Activated naive CD8-positive, alpha-beta T cell (primary cell): ENCODE measurements around the gene PRMT5.
A peak's percentile ranks its signal among the peaks of the same experiment; 100 is the strongest.
"Not testable (repeated sequence)": the region's sequence is repeated elsewhere in the genome, so short reads cannot be mapped to it uniquely, and the experiment has no call there.

Experiments
- H3K27ac Mint-ChIP-seq: one replicate; pipeline ENCODE4 v1.8.0; 2021; ENCODE audit warnings: mixed read lengths
- H3K27me3 Mint-ChIP-seq: one replicate; pipeline ENCODE4 v1.8.0; 2021; ENCODE audit warnings: mixed read lengths
- H3K36me3 Mint-ChIP-seq: one replicate; pipeline ENCODE4 v1.8.0; 2021; ENCODE audit warnings: mixed read lengths
- H3K4me1 Mint-ChIP-seq: one replicate; pipeline ENCODE4 v1.8.0; 2021; ENCODE audit warnings: low read depth, mixed read lengths
- H3K4me3 Mint-ChIP-seq: one replicate; pipeline ENCODE4 v1.8.0; 2021; ENCODE audit warnings: mild to moderate bottlenecking, mixed read lengths
- H3K9me3 Mint-ChIP-seq: one replicate; pipeline ENCODE4 v1.8.0; 2021; ENCODE audit warnings: low read depth, mixed read lengths

The PRMT5 gene

DNA sequence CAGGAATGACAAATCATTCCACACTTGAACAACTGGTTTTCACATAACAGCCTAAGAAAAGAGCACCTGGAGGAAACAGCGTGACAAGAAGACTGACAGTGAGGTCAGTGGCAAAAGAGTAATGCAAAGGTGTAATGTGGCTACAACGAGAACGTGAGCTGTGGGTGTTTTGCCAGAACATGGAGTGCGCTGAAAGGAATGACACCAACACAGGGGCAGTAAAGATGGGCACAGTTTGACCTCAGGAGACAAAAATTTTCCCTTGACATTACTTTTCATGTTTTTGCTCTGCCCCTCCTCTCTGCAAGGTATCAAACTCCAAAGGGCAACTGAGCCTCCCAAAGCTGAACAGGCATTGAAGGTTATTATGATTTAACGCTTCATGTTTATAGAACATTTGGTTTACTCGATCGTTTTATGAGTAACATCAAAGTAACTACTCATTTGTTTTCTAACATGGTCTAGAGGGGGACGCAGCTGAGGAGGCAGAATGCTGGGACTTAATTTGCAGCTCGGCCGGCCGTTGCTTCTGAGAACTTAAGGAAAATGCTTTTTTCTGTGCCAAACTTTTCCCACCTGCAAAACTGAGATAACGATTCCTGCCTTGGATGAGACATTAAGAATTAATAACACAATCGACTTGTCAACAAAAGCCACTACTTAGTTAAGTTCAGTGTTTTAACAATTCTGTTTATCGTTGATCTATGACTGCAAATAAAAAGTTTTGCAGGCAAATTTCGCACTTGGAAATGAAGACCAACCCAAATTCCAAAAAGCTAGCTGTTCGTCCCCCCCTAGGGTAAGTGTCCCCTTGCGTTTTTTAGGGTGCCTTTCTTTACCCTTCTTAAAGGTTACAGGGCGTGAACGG, 26.8 kb upstream of the PRMT5 start:
- peaks cover 16% of the 10 kb centered on the region for H3K4me1 Mint-ChIP-seq
- peak overlapping the region; percentile 92 for H3K27ac Mint-ChIP-seq
- H3K27me3 Mint-ChIP-seq = no peaks in the 10 kb centered on the region
- H3K36me3 Mint-ChIP-seq = peaks cover 2% of the 10 kb centered on the region
- H3K4me3 Mint-ChIP-seq = peak overlapping the region; percentile 93
- no peaks in the 10 kb centered on the region for H3K9me3 Mint-ChIP-seq

DNA sequence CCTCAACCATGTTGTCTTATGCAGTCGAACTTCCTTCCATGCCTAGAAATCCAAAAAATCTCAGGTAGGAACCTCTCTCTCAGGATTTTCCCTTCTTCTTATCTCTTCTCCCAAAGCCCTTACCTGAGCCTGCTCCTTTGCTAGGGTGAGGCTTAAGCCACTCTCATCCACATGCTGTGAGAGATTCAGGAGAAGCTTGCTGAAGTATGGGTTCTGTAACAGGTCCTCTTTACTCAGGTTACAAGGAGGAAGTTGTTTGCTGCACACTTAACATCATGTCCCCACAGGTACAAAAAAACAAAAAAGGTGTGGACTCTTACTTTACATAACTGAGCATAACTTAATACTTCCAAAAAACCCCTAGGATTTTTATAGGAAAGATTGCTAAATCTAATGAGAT, 23.2 kb upstream of the PRMT5 start:
- Mint-ChIP-seq H3K4me1 (peaks cover 15% of the 10 kb centered on the region), H3K36me3 (peaks cover 2% of the 10 kb centered on the region), H3K27ac (no peak overlapping the region), H3K27me3 (no peaks in the 10 kb centered on the region), H3K4me3 (no peak overlapping the region), H3K9me3 (no peaks in the 10 kb centered on the region)

DNA sequence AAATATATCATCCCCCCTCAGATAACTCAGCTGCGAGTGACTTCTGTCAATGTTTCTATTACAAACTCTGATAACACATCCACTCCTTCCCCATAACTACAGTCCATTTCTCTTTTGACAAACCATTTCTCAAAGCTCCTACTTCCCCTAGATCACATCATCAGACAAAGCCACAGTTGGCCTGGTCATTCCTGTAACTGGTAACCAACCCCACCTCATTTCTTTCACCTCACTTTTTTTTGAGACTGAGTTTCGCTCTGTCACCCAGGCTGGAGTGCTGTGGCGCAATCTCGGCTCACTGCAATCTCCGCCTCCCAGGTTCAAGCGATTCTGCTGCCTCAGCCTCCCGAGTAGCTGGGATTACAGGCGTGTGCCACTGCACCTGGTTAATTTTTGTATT, 22.6 kb upstream of the PRMT5 start:
- H3K27ac Mint-ChIP-seq, H3K36me3 Mint-ChIP-seq, H3K27me3 Mint-ChIP-seq, H3K9me3 Mint-ChIP-seq, H3K4me3 Mint-ChIP-seq: not testable (repeated sequence)
- peaks cover 14% of the 10 kb centered on the region for H3K4me1 Mint-ChIP-seq

DNA sequence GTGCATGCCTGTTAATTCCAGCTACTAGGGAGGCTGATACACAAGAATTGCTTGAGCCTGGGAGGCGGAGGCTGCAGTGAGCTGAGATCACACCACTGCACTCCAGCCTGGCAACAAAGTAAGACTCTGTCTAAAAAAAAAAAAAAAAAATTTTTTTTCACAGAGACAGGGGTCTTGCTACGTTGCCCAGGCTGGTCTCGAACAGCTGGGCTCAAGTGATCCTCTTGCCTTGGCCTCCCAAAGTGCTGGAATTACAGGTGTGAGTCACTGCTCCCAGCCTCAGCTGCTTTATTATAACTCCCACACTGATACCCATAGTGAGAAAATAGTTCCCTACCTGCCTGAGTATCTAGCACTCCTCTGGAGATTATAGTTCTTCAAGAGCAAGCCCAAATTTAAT, 16.5 kb upstream of the PRMT5 start:
- Mint-ChIP-seq H3K27me3 (no peaks in the 10 kb centered on the region), H3K4me3 (no peak overlapping the region), H3K27ac (no peak overlapping the region), H3K4me1 (no peaks in the 10 kb centered on the region), H3K36me3 (no peaks in the 10 kb centered on the region), H3K9me3 (no peaks in the 10 kb centered on the region)

DNA sequence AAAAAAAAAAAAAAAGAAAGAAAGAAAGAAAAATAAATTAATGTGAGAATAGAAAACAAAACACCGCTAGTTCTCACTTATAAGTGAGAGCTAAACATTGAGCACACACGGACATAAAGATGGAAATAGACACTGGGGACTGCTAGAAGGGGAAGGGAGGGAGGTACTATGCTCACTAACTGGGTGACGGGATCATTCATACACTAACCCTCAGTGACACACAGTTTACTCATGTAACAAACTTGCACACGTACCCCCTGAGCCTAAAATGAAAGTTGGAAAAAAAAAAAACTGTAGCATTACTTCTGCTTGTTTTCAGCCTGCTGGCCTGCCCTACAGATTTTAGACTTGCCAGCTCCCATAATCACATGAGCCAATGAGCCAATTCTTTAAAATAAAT, 10.5 kb upstream of the PRMT5 start:
- H3K4me3 Mint-ChIP-seq = no peak overlapping the region
- no peak overlapping the region for H3K27ac Mint-ChIP-seq
- H3K36me3 Mint-ChIP-seq = no peaks in the 10 kb centered on the region
- no peaks in the 10 kb centered on the region for H3K27me3 Mint-ChIP-seq
- no peaks in the 10 kb centered on the region for H3K4me1 Mint-ChIP-seq
- H3K9me3 Mint-ChIP-seq = no peaks in the 10 kb centered on the region

DNA sequence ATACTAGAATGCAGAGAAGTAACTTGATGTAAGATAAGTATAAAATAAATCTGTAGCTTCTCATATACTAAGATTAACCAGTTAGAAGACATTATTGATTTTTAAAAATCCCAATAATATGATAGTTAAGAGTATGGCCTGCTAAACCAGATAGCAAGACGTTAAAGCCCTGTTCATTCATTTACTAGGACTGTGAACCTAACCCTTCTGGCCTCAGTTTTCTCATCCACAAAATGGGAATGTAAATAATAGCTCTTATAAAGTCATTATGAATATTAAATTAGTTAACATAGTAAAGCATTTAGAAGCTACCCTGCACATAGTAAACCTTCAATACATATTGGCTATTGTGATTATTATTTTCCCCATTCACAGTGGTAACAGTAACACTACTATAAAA, 6.0 kb upstream of the PRMT5 start:
- Mint-ChIP-seq H3K4me1 (peaks cover 13% of the 10 kb centered on the region), H3K9me3 (no peaks in the 10 kb centered on the region), H3K4me3 (no peak overlapping the region), H3K36me3 (no peaks in the 10 kb centered on the region), H3K27ac (no peak overlapping the region), H3K27me3 (no peaks in the 10 kb centered on the region)

DNA sequence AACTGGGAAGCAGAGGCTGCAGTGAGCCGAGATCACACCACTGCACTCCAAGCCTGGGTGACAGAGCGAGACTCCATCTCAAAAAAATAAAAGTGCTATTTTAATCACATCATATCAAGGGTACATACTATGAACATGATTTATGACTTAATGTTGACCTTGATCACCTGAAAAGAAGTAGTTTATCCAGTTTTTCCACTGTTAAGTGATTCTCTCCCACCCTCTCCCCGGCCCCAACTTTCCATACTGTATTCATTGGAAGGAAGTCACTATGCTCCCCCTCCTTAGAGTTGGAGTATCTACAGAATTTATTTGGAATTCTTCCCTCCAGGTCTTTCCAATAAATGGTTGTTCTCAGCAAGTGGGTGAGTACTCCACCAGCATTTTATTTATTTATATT, 3.0 kb upstream of the PRMT5 start:
- H3K27ac Mint-ChIP-seq = no peak overlapping the region
- H3K4me1 Mint-ChIP-seq = peaks cover 24% of the 10 kb centered on the region
- H3K36me3 Mint-ChIP-seq = no peaks in the 10 kb centered on the region
- no peak overlapping the region for H3K4me3 Mint-ChIP-seq
- H3K9me3 Mint-ChIP-seq = no peaks in the 10 kb centered on the region
- H3K27me3 Mint-ChIP-seq = no peaks in the 10 kb centered on the region

DNA sequence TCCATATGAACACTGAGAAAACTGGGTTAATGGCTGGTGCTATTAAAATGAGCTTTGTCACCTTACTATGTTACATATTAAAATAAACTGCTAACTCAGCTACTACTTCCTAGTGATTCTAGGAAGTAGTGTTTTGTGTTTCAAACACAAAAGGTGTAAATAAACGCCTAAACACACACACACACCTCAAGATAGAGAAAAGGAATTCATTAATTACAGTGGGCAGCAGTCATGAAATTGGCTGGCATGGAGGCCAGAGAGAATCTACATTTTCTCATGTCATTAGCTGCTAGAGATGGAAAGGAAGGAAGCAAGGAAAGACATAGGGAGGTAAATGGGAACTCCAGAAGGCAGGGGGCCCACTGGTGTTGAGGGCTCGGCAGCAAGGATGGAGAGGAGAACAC, 787 bp upstream of the PRMT5 start:
- Mint-ChIP-seq H3K27me3 (no peaks in the 10 kb centered on the region), H3K4me1 (peaks cover 34% of the 10 kb centered on the region), H3K4me3 (no peak overlapping the region), H3K36me3 (peaks cover 10% of the 10 kb centered on the region), H3K9me3 (no peaks in the 10 kb centered on the region), H3K27ac (no peak overlapping the region)

DNA sequence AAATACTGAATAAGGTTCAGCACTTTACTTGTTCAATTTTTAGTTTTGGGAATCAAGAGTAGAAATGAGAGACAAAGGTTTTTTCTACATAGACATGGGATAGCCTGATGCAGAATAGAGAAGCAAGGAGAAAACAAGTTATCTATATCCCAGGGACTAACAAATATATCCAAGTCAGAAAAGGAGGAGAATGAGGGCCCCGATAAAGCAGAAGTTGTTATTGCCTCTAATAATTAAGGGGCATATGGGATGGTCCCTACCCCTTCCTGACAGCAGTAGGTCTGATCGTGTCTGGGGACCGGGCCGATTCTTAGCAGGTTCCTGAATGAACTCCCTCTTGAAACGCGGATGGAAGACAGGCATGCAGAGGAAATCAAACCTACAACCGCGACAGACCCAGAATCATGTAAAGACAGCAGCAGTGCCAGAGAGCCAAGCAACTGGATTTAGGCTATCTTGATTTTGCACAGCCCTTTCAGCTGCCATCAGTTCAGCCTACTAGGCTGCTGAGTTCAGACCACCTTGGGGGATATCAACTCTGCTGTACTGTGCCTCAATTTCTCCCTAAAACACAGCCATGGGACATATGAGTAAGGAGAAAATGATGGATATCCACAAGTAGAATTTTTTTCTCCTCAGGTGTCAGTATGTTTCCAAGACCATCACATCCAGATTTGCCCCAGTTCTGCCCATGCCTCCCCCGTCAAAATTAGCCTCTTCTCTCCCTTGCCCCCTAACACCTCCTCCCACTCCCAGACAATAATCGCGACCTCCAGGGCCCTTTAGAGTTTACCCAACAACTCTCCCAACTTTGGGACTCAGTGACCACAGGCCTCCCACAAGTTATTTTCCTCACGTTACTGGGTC, 706 bp downstream of the PRMT5 start:
- H3K27me3 Mint-ChIP-seq = no peaks in the 10 kb centered on the region

DNA sequence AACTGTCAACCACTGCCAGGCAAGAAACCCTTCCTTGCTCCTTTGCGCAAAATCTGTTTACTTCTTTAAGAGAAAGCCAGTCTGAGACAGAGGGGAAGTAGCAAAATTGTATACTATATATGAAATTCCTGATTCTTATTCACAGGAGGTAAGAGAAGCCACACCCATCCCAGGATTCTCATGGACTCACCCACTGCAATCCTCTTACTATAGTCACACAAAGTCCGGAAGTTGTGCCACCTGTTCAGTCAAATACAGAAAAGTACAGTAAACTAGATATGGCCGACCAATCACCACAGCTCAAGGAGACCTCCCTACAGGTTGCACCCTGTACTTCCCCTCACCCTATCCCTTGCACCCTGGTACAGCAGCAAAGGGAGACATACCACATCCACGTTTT, 2.9 kb downstream of the PRMT5 start:
- Mint-ChIP-seq H3K4me3 (peak overlapping the region; percentile 36), H3K4me1 (peaks cover 25% of the 10 kb centered on the region), H3K9me3 (no peaks in the 10 kb centered on the region), H3K27ac (no peak overlapping the region), H3K36me3 (peaks cover 26% of the 10 kb centered on the region), H3K27me3 (no peaks in the 10 kb centered on the region)

More for the DNA sequence above, 706 bp downstream of the PRMT5 start:
- H3K9me3 Mint-ChIP-seq = no peaks in the 10 kb centered on the region
- H3K36me3 Mint-ChIP-seq = peaks cover 18% of the 10 kb centered on the region
- H3K27ac Mint-ChIP-seq = no peak overlapping the region
- peaks cover 32% of the 10 kb centered on the region for H3K4me1 Mint-ChIP-seq
- H3K4me3 Mint-ChIP-seq = no peak overlapping the region

DNA sequence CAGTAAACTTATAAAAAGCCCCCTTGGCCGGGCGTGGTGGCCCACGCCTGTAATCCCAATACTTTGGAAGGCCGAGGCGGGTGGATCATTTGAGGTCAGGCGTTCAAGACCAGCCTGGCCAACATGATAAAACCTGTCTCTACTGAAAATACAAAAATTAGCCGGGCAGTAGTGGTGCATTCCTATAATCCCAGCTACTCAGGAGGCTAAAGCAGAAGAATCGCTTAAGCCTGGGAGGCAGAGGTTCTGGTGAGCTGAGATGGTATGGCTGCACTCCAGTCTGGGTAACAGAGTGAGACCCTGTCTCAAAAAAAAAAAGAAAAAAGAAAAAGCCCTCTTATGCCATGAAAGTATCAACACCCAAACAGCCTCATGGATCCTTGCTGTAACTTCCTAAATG, 3.7 kb downstream of the PRMT5 start:
- H3K4me3 Mint-ChIP-seq = no peak overlapping the region
- no peaks in the 10 kb centered on the region for H3K27me3 Mint-ChIP-seq
- H3K36me3 Mint-ChIP-seq = peaks cover 30% of the 10 kb centered on the region
- H3K9me3 Mint-ChIP-seq = no peaks in the 10 kb centered on the region
- no peak overlapping the region for H3K27ac Mint-ChIP-seq
- H3K4me1 Mint-ChIP-seq = peaks cover 26% of the 10 kb centered on the region

DNA sequence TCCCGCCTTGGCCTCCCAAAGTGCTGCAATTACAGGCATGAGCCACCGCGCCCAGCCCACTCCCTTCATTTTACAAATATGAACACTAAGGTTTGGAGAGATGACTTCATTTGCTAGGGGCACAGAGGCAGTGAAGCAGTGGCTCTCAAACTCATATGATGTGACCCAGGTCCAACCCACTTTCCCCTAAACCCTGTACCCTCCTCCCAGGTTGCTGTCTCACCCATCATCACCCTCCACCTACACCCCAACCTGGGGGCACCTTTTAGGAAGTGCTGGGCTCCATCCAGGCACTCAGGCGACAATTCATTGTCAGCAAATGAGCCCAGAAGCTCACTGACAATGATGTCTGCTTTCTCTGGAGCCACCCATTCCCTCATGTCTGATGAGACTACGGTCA, 5.4 kb downstream of the PRMT5 start:
- H3K36me3 Mint-ChIP-seq = peaks cover 34% of the 10 kb centered on the region
- no peak overlapping the region for H3K4me3 Mint-ChIP-seq
- H3K27me3 Mint-ChIP-seq = no peaks in the 10 kb centered on the region
- H3K4me1 Mint-ChIP-seq = peaks cover 42% of the 10 kb centered on the region
- H3K9me3 Mint-ChIP-seq = no peaks in the 10 kb centered on the region
- H3K27ac Mint-ChIP-seq = no peak overlapping the region

DNA sequence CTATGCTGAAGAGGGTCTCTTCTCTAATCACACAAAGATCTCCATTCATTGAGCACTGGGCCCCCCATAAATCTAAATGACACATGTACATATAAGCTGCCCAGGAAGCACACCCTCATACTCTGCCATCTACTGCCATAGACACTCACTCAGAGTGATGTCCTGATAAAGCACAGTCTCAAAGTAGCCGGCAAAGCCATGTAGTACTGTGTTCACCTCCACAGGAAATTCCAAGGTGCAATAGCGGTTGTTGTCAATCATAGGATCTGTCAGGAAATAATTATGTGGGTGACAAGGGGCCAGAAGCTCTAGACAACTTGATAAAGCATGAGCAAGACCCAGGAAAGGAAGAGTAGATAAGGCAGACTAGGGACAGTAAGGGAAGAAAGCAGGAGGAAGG, 6.9 kb downstream of the PRMT5 start:
- peaks cover 37% of the 10 kb centered on the region for H3K36me3 Mint-ChIP-seq
- H3K27ac Mint-ChIP-seq = peak overlapping the region; percentile 46
- no peaks in the 10 kb centered on the region for H3K27me3 Mint-ChIP-seq
- no peaks in the 10 kb centered on the region for H3K9me3 Mint-ChIP-seq
- H3K4me1 Mint-ChIP-seq = peaks cover 42% of the 10 kb centered on the region
- H3K4me3 Mint-ChIP-seq = no peak overlapping the region

DNA sequence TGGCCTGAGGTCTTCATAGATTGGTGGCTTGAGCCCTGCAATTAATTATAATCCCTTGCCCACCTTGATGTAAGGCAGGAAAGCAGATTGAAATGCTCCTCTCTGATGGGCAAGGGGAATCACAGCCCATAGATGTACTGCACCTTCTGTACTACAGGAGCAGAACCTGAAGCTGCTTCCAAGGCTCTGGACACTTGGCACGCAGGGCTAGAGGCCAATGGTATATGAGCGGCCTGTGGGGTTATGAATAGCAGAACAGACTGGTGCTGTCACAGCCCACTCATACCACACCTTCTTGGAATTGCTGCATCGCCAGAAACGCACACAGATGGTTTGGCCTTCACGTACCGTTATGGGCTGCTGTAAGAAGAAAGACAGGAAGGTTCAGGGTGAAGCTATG, 8.5 kb downstream of the PRMT5 start:
- H3K9me3 Mint-ChIP-seq = no peaks in the 10 kb centered on the region
- H3K27ac Mint-ChIP-seq = peak overlapping the region; percentile 35
- H3K4me1 Mint-ChIP-seq = peaks cover 46% of the 10 kb centered on the region
- peaks cover 29% of the 10 kb centered on the region for H3K36me3 Mint-ChIP-seq
- no peaks in the 10 kb centered on the region for H3K27me3 Mint-ChIP-seq
- no peak overlapping the region for H3K4me3 Mint-ChIP-seq

DNA sequence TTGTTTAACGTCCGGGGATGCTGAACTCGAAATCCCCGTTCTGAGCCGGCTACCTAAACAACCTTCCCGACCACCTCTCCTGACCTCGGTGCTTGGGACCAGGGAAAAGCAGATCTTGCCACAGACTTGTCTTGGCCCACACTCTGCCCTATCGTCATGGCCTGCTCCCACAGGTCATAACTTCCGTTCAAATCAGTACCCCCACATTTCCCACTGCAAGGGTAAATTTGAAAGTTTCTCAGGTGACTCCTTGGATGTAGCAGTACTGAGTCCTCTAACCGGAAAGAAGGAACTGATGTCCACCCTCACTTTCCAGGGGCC, 9.6 kb downstream of the PRMT5 start:
- Mint-ChIP-seq H3K27ac (peak overlapping the region; percentile 100), H3K4me1 (peaks cover 49% of the 10 kb centered on the region), H3K27me3 (no peaks in the 10 kb centered on the region)

More for the DNA sequence above, 9.6 kb downstream of the PRMT5 start:
- no peaks in the 10 kb centered on the region for H3K9me3 Mint-ChIP-seq
- peaks cover 27% of the 10 kb centered on the region for H3K36me3 Mint-ChIP-seq
- H3K4me3 Mint-ChIP-seq = peak overlapping the region; percentile 98
